ENCODE data around the gene NFIC.

NFIC gene

GRCh38 chr19:3471954-3472655 lies 105.7 kb downstream of the NFIC start:
- DNase-seq: no peak

- DNase-seq: no peak
Measured at GRCh38 chr19:3474010-3474409, 107.6 kb downstream of the NFIC start.

- no peak for DNase-seq
Measured at GRCh38 chr19:3474614-3475013, 108.2 kb downstream of the NFIC start.

GRCh38 chr19:3475449-3475848 lies 109.1 kb downstream of the NFIC start:
- no peak for DNase-seq

GRCh38 chr19:3476830-3477229 lies 110.4 kb downstream of the NFIC start:
- DNase-seq: no peak

GRCh38 chr19:3477506-3477905 lies 111.1 kb downstream of the NFIC start:
- no peak for DNase-seq

GRCh38 chr19:3477951-3478350 lies 111.6 kb downstream of the NFIC start:
- DNase-seq: no peak

- DNase-seq: no peak
Measured at GRCh38 chr19:3478409-3479176, 112.2 kb downstream of the NFIC start.

GRCh38 chr19:3479177-3479833 lies 112.9 kb downstream of the NFIC start:
- DNase-seq: no peak

GRCh38 chr19:3479834-3480215 lies 113.4 kb downstream of the NFIC start:
- DNase-seq: no peak

GRCh38 chr19:3480383-3481091 lies 114.2 kb downstream of the NFIC start, which contains the start of gene SMIM24:
Gene SMIM24, minus strand, starts transcription at chr19:3480525. Its CDS starts 62 bp downstream, at chr19:3480463.
- no peak for DNase-seq

- no peak for DNase-seq
Measured at GRCh38 chr19:3481241-3482090, 115.1 kb downstream of the NFIC start.

GRCh38 chr19:3482507-3483225 lies 116.3 kb downstream of the NFIC start:
- no peak for DNase-seq

- DNase-seq: no peak
Measured at GRCh38 chr19:3483226-3483628, 116.8 kb downstream of the NFIC start, which contains the start of gene SMIM44. Gene SMIM44, minus strand, starts transcription at chr19:3483441. Its CDS starts 38 bp downstream, at chr19:3483403.

GRCh38 chr19:3491396-3492119 lies 125.2 kb downstream of the NFIC start:
- no peak for DNase-seq

- no peak for DNase-seq
Measured at GRCh38 chr19:3492131-3492839, 125.9 kb downstream of the NFIC start.

GRCh38 chr19:3492919-3493318 lies 126.5 kb downstream of the NFIC start:
- DNase-seq: no peak

GRCh38 chr19:3493651-3494050 lies 127.3 kb downstream of the NFIC start:
- DNase-seq: no peak

GRCh38 chr19:3494051-3494450 lies 127.7 kb downstream of the NFIC start:
- DNase-seq: peak; percentile 93 to 96

GRCh38 chr19:3494559-3494958 lies 128.2 kb downstream of the NFIC start:
- DNase-seq: no peak

All from hippocampal formation (tissue), 2 donors.